Stimulated activated naive CD4-positive, alpha-beta T cell treated with Interleukin-2 at 50 U/mL for 16 hours (primary cell): ENCODE results near the gene PROKR1.

ENCODE experiments used
- DNase-seq: peaks from one replicate; lab custom pipeline; 2025; lab: John Stamatoyannopoulos, UW

PROKR1 gene

DNA sequence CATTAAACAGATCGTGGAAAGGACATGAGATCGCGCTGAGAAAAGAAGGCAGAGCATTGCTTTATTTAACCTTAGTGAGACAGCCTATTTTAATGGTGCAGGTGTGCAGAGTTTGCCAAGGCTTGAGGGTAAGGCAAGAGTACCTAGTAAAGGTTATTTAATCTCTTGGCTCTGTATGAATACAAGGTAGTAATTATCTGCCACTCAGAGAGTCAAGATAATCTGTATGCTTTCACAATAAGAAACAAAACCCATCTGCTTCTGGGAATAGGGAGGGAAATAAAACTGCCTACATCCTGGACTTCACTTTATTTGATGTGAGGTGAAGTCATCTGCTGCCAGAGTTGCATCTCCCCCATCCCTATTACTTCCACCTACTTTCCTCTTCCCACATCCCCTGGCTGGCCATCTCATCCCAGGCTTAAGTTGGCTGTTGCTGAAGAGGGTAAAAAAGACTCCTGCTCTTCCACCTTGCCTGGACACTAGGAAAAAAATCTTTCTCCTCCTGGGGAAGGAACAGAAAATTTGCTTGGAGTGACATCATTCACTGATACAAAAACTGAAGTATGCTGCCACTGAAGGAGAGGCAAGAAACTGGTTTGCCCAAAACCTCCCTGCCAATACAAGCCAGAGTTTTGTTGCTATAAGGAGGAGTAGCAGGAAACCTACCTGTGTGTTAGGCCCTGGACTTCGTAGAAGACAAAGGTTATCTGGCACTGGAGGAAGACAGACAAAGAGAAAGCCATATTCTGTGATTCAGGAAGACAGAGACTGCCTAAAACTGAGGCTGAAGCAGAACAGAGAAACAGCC lies 55.4 kb downstream of the PROKR1 start:
- DNase-seq: no peak

DNA sequence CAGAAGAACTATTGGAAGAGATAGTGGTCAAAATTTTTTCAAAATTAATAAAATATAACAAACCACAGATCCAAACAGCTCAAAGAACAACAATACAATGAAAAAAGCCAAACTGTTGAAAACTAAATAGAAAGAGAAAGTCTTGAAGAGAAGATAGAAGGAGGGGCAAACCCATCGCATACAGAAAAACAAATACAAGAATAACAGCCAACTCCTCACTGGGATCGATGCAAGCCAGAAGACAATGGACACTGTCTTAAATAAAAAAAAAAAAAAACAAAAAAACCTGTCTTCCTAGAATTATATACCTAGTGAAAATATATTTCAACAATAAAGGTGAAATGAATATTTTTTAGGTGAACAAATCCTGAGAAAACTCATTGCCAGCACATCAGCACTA lies 57.2 kb downstream of the PROKR1 start:
- DNase-seq: no peak

DNA sequence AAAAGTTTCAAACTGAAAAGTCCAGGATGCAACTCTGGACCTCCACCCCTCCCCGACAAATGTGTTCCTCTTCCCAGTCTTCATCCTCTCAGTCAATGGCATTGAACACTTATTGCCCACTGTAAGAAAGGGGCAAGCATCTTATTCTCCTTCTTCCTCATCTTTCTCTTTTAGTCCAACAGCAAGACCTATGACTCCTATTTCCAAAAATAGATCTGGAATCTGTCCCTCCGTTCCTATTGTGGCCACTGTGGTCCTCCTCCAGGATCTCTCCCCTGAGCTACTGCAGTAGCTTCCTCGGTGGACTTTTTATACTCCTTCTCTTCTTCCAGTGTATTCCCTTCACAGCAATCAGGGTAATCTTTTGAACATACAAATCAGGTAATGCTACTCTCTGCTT lies 63.3 kb downstream of the PROKR1 start:
- no peak for DNase-seq
